Measurements from ENCODE around the gene PTPRT. TPM values are rescaled to one million over a fixed set of nuclear protein-coding genes. Genes with fewer than 3 reads are reported as not detected.

PTPRT gene
- total RNA-seq, 2 donors from 2014 or later = not detected

GRCh38 chr20:42846784-42847490 is 342.8 kb downstream of the PTPRT start:
- Histone ChIP-seq H3K36me3 (no peaks in the 10 kb centered on the region), H3K4me3 (no peak overlapping the region), H3K9me3 (no peaks in the 10 kb centered on the region), H3K27ac (no peak overlapping the region), H3K27me3 (replicated peaks; ENCODE audit: insufficient read depth) (no peaks in the 10 kb centered on the region), H3K4me1 (ENCODE audit: control insufficient read depth in 1 of 2, low read depth in 2 of 2) (no peaks in the 10 kb centered on the region)
- ATAC-seq (ENCODE audit: insufficient number of reproducible peaks, low FRiP score, low read depth) (no peak), DNase-seq (ENCODE audit: low spot score) (no peak)
- no peak for TF ChIP-seq CTCF (IDR thresholded peaks at IDR 0.05)

GRCh38 chr20:42844751-42845150 is 345.0 kb downstream of the PTPRT start:
- TF ChIP-seq CTCF (IDR thresholded peaks at IDR 0.05) = no peak
- Histone ChIP-seq H3K36me3 (no peaks in the 10 kb centered on the region), H3K27me3 (replicated peaks; ENCODE audit: insufficient read depth) (no peaks in the 10 kb centered on the region), H3K27ac (no peak overlapping the region), H3K9me3 (no peaks in the 10 kb centered on the region), H3K4me3 (no peak overlapping the region), H3K4me1 (ENCODE audit: control insufficient read depth in 1 of 2, low read depth in 2 of 2) (no peaks in the 10 kb centered on the region)
- no peak for ATAC-seq (ENCODE audit: insufficient number of reproducible peaks, low FRiP score, low read depth)
- no peak for DNase-seq (ENCODE audit: low spot score)

- DNase-seq (ENCODE audit: low spot score) (no peak), ATAC-seq (ENCODE audit: insufficient number of reproducible peaks, low FRiP score, low read depth) (no peak)
- no peaks in the 10 kb centered on the region for H3K9me3 ChIP-seq
- H3K27me3 ChIP-seq (replicated peaks; ENCODE audit: insufficient read depth) = no peaks in the 10 kb centered on the region
- no peak for TF ChIP-seq CTCF (IDR thresholded peaks at IDR 0.05)
- H3K4me3 ChIP-seq = no peak overlapping the region
- H3K36me3 ChIP-seq = no peaks in the 10 kb centered on the region
- no peaks in the 10 kb centered on the region for H3K4me1 ChIP-seq (ENCODE audit: control insufficient read depth in 1 of 2, low read depth in 2 of 2)
- no peak overlapping the region for H3K27ac ChIP-seq
Observed at GRCh38 chr20:42837456-42837855, 352.2 kb downstream of the PTPRT start.

GRCh38 chr20:42836339-42836738 is 353.4 kb downstream of the PTPRT start:
- H3K36me3 ChIP-seq = no peaks in the 10 kb centered on the region
- H3K4me1 ChIP-seq (ENCODE audit: control insufficient read depth in 1 of 2, low read depth in 2 of 2) = no peaks in the 10 kb centered on the region
- no peak for TF ChIP-seq CTCF (IDR thresholded peaks at IDR 0.05)
- no peak overlapping the region for H3K4me3 ChIP-seq
- H3K27ac ChIP-seq = no peak overlapping the region
- H3K27me3 ChIP-seq (replicated peaks; ENCODE audit: insufficient read depth) = no peaks in the 10 kb centered on the region
- ATAC-seq (ENCODE audit: insufficient number of reproducible peaks, low FRiP score, low read depth) = no peak
- DNase-seq (ENCODE audit: low spot score) = no peak
- H3K9me3 ChIP-seq = no peaks in the 10 kb centered on the region

- DNase-seq (ENCODE audit: low spot score) (no peak), ATAC-seq (ENCODE audit: insufficient number of reproducible peaks, low FRiP score, low read depth) (no peak)
- no peaks in the 10 kb centered on the region for H3K36me3 ChIP-seq
- no peaks in the 10 kb centered on the region for H3K9me3 ChIP-seq
- H3K4me1 ChIP-seq (ENCODE audit: control insufficient read depth in 1 of 2, low read depth in 2 of 2) = no peaks in the 10 kb centered on the region
- H3K4me3 ChIP-seq = no peak overlapping the region
- H3K27ac ChIP-seq = no peak overlapping the region
- H3K27me3 ChIP-seq (replicated peaks; ENCODE audit: insufficient read depth) = no peaks in the 10 kb centered on the region
- TF ChIP-seq CTCF (IDR thresholded peaks at IDR 0.05) = no peak
Observed at GRCh38 chr20:42807876-42808275, 381.8 kb downstream of the PTPRT start.
